COLO668 (cell line): Measurements from ENCODE around the gene P2RY14.
"Not testable (repeated sequence)": the region's sequence is repeated elsewhere in the genome, so short reads cannot be mapped to it uniquely, and the experiment has no call there.

Experiments
- DNase-seq: peaks from one replicate; lab custom pipeline; 2025; ENCODE audit not compliant: unreplicated experiment; lab: John Stamatoyannopoulos, UW

The P2RY14 gene

GRCh38 chr3:151264605-151265004, 13.7 kb downstream of the P2RY14 start:
- DNase-seq, result no peak

GRCh38 chr3:151262871-151263525, 15.3 kb downstream of the P2RY14 start:
- no peak for DNase-seq

- DNase-seq, result no peak
Observed at GRCh38 chr3:151259664-151260063, 18.7 kb downstream of the P2RY14 start.

GRCh38 chr3:151256749-151257148, 21.6 kb downstream of the P2RY14 start:
- no peak for DNase-seq

GRCh38 chr3:151248772-151249337, 29.5 kb downstream of the P2RY14 start:
- no peak for DNase-seq

- DNase-seq, result not testable (repeated sequence)
Observed at GRCh38 chr3:151242006-151242405, 36.3 kb downstream of the P2RY14 start.

- DNase-seq, result no peak
Observed at GRCh38 chr3:151236736-151237135, 41.6 kb downstream of the P2RY14 start.

GRCh38 chr3:151236316-151236715, 42.0 kb downstream of the P2RY14 start:
- no peak for DNase-seq

- no peak for DNase-seq
Observed at GRCh38 chr3:151234825-151235224, 43.5 kb downstream of the P2RY14 start.

- DNase-seq, result no peak
Observed at GRCh38 chr3:151232991-151233390, 45.4 kb downstream of the P2RY14 start.

- DNase-seq, result not testable (repeated sequence)
Observed at GRCh38 chr3:151232403-151232802, 45.9 kb downstream of the P2RY14 start.

- no peak for DNase-seq
Observed at GRCh38 chr3:151230646-151231045, 47.7 kb downstream of the P2RY14 start.

GRCh38 chr3:151228666-151229040, 49.7 kb downstream of the P2RY14 start:
- no peak for DNase-seq

- DNase-seq, result peak; percentile 37
Observed at GRCh38 chr3:151227807-151228665, 50.3 kb downstream of the P2RY14 start.

GRCh38 chr3:151227266-151227806, 51.0 kb downstream of the P2RY14 start:
- no peak for DNase-seq

- DNase-seq, result no peak
Observed at GRCh38 chr3:151226825-151227224, 51.5 kb downstream of the P2RY14 start.

GRCh38 chr3:151226088-151226563, 52.2 kb downstream of the P2RY14 start:
- DNase-seq, result no peak

GRCh38 chr3:151225040-151225975, 53.0 kb downstream of the P2RY14 start:
- DNase-seq, result no peak

- DNase-seq, result no peak
Observed at GRCh38 chr3:151224268-151224866, 54.0 kb downstream of the P2RY14 start.

- DNase-seq, result no peak
Observed at GRCh38 chr3:151219056-151219455, 59.3 kb downstream of the P2RY14 start.
